Panc1 (cell line): ENCODE measurements around the gene SESN2. TPM values are rescaled to one million over a fixed set of nuclear protein-coding genes. Genes with fewer than 3 reads are reported as not detected.

Experiments
- ATAC-seq: fragments of 200-7000 bp; cut with Tn5 transposase; 2 replicates; pipeline ENCODE4 v1.9.1; 2020; ENCODE audit warnings: mild to moderate bottlenecking, moderate library complexity
- BruUV-seq: library from RNA; stranded (reverse); fragments of 400-500 nt; replicated peaks from 2 replicates; lab custom pipeline; 2021; lab: Mats Ljungman, UMichigan
- CTCF ChIA-PET: fragments of 300-600 bp; sonication (Branson Sonifier 250); formaldehyde crosslinking; loops from one replicate; lab custom pipeline; 2022; ENCODE audit warnings: antibody characterized with exemption; lab: Charles Lee
- POLR2A ChIA-PET: fragments of 300-600 bp; sonication (Branson Sonifier 250); formaldehyde crosslinking; loops from one replicate; lab custom pipeline; 2022; ENCODE audit warnings: antibody characterized with exemption; lab: Charles Lee
- DNase-seq: peaks from one replicate; pipeline ENCODE4 v3.0.0-alpha.2; 2010; ENCODE audit warnings: low read depth, low spot score
- H3K27ac ChIP-seq: 2 replicates; pipeline ENCODE4 v1.5.1; 2011; ENCODE audit warnings: mild to moderate bottlenecking, low read length, inconsistent platforms
- H3K27me3 ChIP-seq: fragments of 200-500 bp; sonication (Bioruptor generic); 2 replicates; pipeline ENCODE4 v1.6.0; 2014; ENCODE audit warnings: low read length, inconsistent platforms; ENCODE audit not compliant: control insufficient read depth, insufficient read depth
- H3K36me3 ChIP-seq: fragments of 200-500 bp; sonication (Bioruptor generic); 2 replicates; pipeline ENCODE4 v1.5.1; 2014; ENCODE audit warnings: inconsistent platforms, mild to moderate bottlenecking, low read length, moderate library complexity; ENCODE audit not compliant: control insufficient read depth, insufficient read depth
- H3K4me1 ChIP-seq: 2 replicates; pipeline ENCODE4 v1.5.1; 2011; ENCODE audit warnings: inconsistent platforms, mild to moderate bottlenecking, low read length, moderate library complexity; ENCODE audit not compliant: control insufficient read depth, insufficient read depth
- H3K4me3 ChIP-seq, 2 experiments: 2 replicates each; pipeline ENCODE4 v1.5.1; 2011 to 2012; ENCODE audit warnings: low read depth in 2 of 2, low read length in 2 of 2, mild to moderate bottlenecking in 2 of 2, inconsistent platforms in 1 of 2, moderate library complexity in 1 of 2
- H3K9me3 ChIP-seq: fragments of 200-500 bp; sonication (Bioruptor generic); 2 replicates; pipeline ENCODE4 v1.5.1; 2014; ENCODE audit warnings: low read depth, mild to moderate bottlenecking, inconsistent platforms, low read length, moderate library complexity; ENCODE audit not compliant: control insufficient read depth, insufficient read depth
- CTCF ChIP-seq: fragments of 450-650 bp; IDR thresholded peaks from 2 replicates; pipeline ENCODE4 v1.5.1; 2017; ENCODE audit warnings: mild to moderate bottlenecking
- POLR2AphosphoS5 ChIP-seq: IDR thresholded peaks from 2 replicates; pipeline ENCODE4 v1.6.1; 2012; ENCODE audit warnings: mild to moderate bottlenecking, low read depth, low read length, moderate library complexity
- REST ChIP-seq, 2 experiments: IDR thresholded peaks; 2 replicates each; pipeline ENCODE4 v1.6.1; 2011 to 2012; ENCODE audit warnings: low read depth in 2 of 2, control low read depth in 1 of 2, low read length in 1 of 2, mild to moderate bottlenecking in 1 of 2, moderate library complexity in 1 of 2; ENCODE audit not compliant: insufficient read depth in 1 of 2
- SIN3A ChIP-seq: IDR thresholded peaks from 2 replicates; pipeline ENCODE4 v1.6.1; 2012; ENCODE audit warnings: low read depth, mild to moderate bottlenecking, low read length, moderate library complexity, borderline replicate concordance; ENCODE audit not compliant: insufficient read depth
- TCF7L2 ChIP-seq: IDR thresholded peaks from 2 replicates; pipeline ENCODE4 v1.6.1; 2011; ENCODE audit warnings: mild to moderate bottlenecking, low read depth, low read length, inconsistent platforms
- in situ Hi-C: cut with HindIII; loops from 2 replicates; pipeline ENCODE4 v1.10.0; 2016; ENCODE audit warnings: low sequenced_read_pairs, low pct_unique_long_range_greater_than_20kb
- intact Hi-C: fragments of 100-400 bp; cut with micrococcal nuclease; formaldehyde crosslinking; loops from one replicate; pipeline ENCODE4 v1.10.0; 2022; ENCODE audit not compliant: unreplicated experiment
- total RNA-seq: library from RNA; stranded (reverse); gene quantifications from one replicate; pipeline ENCODE4 v1.2.1, GENCODE V29; 2021; ENCODE audit not compliant: unreplicated experiment

SESN2 gene
- total RNA-seq, 1 experiment from 2014 or later: 19.7 TPM

- Histone ChIP-seq H3K27ac (no peak overlapping the region), H3K9me3 (no peaks in the 10 kb centered on the region), H3K27me3 (no peaks in the 10 kb centered on the region), H3K36me3 (no peaks in the 10 kb centered on the region), H3K4me3 (no peak overlapping the region), H3K4me1 (no peaks in the 10 kb centered on the region)
- TF ChIP-seq TCF7L2: no peak
- TF ChIP-seq POLR2AphosphoS5: no peak
- no peak for TF ChIP-seq SIN3A
- TF ChIP-seq REST (IDR thresholded peaks at IDR 0.05; ENCODE audit: insufficient read depth in 1 of 2, low read depth in 2 of 2, low read length in 1 of 2): no peak
- no peak for TF ChIP-seq CTCF
- DNase-seq (no peak), ATAC-seq (no peak)
- CTCF ChIA-PET: no interaction called here
- POLR2A ChIA-PET: no interaction called here
- no TSS peak for BruUV-seq
- intact Hi-C loops: no loop called here
- in situ Hi-C loops: no loop called here
These were observed 19.4 kb downstream of the SESN2 start for GRCh38 chr1:28278763-28279162.

- CTCF ChIA-PET: no interaction called here
- TF ChIP-seq POLR2AphosphoS5 (no peak), TCF7L2 (no peak), REST (IDR thresholded peaks at IDR 0.05; ENCODE audit: insufficient read depth in 1 of 2, low read depth in 2 of 2, low read length in 1 of 2) (no peak), CTCF (no peak), SIN3A (no peak)
These were observed 20.4 kb downstream of the SESN2 start for GRCh38 chr1:28279721-28280120.

More at GRCh38 chr1:28279721-28280120, 20.4 kb downstream of the SESN2 start:
- no TSS peak for BruUV-seq
- Histone ChIP-seq H3K27me3 (no peaks in the 10 kb centered on the region), H3K4me3 (no peak overlapping the region), H3K4me1 (no peaks in the 10 kb centered on the region), H3K27ac (no peak overlapping the region), H3K36me3 (no peaks in the 10 kb centered on the region), H3K9me3 (no peaks in the 10 kb centered on the region)
- intact Hi-C loops: no loop called here
- DNase-seq (no peak), ATAC-seq (no peak)
- in situ Hi-C loops: no loop called here
- POLR2A ChIA-PET: no interaction called here
